Effector memory CD4-positive, alpha-beta T cell (primary cell): Measurements from ENCODE around the gene FUT6.
A peak's percentile ranks its signal among the peaks of the same experiment; 100 is the strongest.

Experiments used
- DNase-seq, 3 donors: peaks; one replicate each; pipeline ENCODE4 v3.0.0-alpha.2; 2020
- H3K27ac ChIP-seq: 2 replicates; pipeline ENCODE4 v1.7.0; 2013; ENCODE audit warnings: mild to moderate bottlenecking, low read length, moderate library complexity; ENCODE audit not compliant: insufficient read depth, poor library complexity, severe bottlenecking
- H3K27me3 ChIP-seq: replicated peaks from 2 replicates; pipeline ENCODE4 v1.7.0; 2013; ENCODE audit warnings: mild to moderate bottlenecking, low read length; ENCODE audit not compliant: insufficient read depth, control insufficient read depth, poor library complexity, severe bottlenecking
- H3K36me3 ChIP-seq: 2 replicates; pipeline ENCODE4 v1.7.0; 2013; ENCODE audit warnings: mild to moderate bottlenecking, low read length, moderate library complexity; ENCODE audit not compliant: control insufficient read depth, insufficient read depth
- H3K4me1 ChIP-seq: 2 replicates; pipeline ENCODE4 v1.7.0; 2013; ENCODE audit warnings: low read length, mild to moderate bottlenecking; ENCODE audit not compliant: control insufficient read depth, insufficient read depth, poor library complexity, severe bottlenecking
- H3K4me3 ChIP-seq: 2 replicates; pipeline ENCODE4 v1.7.0; 2013; ENCODE audit warnings: low read length, low read depth, mild to moderate bottlenecking; ENCODE audit not compliant: insufficient read depth, poor library complexity, severe bottlenecking
- H3K9me3 ChIP-seq: 2 replicates; pipeline ENCODE4 v1.7.0; 2013; ENCODE audit warnings: mild to moderate bottlenecking, low read length, moderate library complexity; ENCODE audit not compliant: control insufficient read depth

FUT6 gene

DNA sequence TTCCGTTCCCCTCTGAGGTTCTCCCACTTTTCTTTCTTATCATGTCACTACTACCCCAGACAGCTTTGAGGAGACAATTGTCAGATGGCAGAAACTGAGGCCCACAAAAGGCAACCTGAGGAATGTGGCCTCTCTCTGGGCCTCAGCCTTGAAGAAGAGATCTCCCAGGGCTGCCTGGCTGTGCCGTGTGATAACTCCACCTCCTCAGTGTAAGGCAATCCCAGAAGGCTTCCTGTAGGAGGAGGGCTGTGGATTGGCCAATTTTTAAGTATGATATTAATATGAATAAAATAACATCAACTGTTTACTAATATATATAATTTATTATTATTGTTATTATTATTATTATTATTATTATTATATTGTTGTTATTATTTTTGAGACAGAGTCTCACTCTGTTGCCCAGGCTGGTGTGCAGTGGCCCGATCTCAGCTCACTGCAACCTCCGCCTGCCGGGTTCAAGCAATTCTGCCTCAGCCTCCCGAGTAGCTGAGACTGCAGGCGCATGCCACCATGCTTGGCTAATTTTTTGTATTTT is 44.1 kb downstream of the FUT6 start:
- H3K4me3 ChIP-seq, result no peak overlapping the region
- no peaks in the 10 kb centered on the region for H3K4me1 ChIP-seq
- no peak for DNase-seq
- no peaks in the 10 kb centered on the region for H3K36me3 ChIP-seq
- no peaks in the 10 kb centered on the region for H3K9me3 ChIP-seq
- H3K27me3 ChIP-seq, result peaks cover 7% of the 10 kb centered on the region
- no peak overlapping the region for H3K27ac ChIP-seq

GRCh38 chr19:5793188-5793587 is 46.3 kb downstream of the FUT6 start:
- peaks cover 4% of the 10 kb centered on the region for H3K4me1 ChIP-seq
- no peaks in the 10 kb centered on the region for H3K27me3 ChIP-seq
- no peak for DNase-seq
- no peaks in the 10 kb centered on the region for H3K9me3 ChIP-seq
- H3K4me3 ChIP-seq, result no peak overlapping the region
- H3K27ac ChIP-seq, result no peak overlapping the region
- H3K36me3 ChIP-seq, result peaks cover 16% of the 10 kb centered on the region

DNA sequence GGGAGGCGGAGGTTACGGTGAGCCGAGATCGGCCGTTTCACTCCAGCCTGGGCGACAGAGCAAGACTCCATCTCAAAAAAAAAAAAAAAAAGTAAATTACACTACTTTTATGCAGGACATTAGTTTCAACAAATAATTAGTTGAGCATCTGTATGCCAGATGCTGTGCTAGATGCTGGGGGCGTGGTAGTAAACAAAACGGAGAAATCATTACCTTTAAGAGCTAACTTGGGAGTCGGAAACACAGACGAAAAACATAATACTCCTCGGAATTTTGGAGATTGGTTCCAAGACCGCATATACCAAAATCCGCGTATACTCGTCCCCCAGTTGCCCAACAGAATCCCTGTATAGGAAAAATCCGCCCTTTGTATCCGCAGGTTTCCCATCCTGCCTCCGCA is 47.3 kb downstream of the FUT6 start:
- H3K4me3 ChIP-seq, result no peak overlapping the region
- H3K27me3 ChIP-seq, result no peaks in the 10 kb centered on the region
- DNase-seq, result no peak
- peaks cover 4% of the 10 kb centered on the region for H3K4me1 ChIP-seq
- peaks cover 25% of the 10 kb centered on the region for H3K36me3 ChIP-seq
- H3K27ac ChIP-seq, result no peak overlapping the region
- H3K9me3 ChIP-seq, result no peaks in the 10 kb centered on the region

DNA sequence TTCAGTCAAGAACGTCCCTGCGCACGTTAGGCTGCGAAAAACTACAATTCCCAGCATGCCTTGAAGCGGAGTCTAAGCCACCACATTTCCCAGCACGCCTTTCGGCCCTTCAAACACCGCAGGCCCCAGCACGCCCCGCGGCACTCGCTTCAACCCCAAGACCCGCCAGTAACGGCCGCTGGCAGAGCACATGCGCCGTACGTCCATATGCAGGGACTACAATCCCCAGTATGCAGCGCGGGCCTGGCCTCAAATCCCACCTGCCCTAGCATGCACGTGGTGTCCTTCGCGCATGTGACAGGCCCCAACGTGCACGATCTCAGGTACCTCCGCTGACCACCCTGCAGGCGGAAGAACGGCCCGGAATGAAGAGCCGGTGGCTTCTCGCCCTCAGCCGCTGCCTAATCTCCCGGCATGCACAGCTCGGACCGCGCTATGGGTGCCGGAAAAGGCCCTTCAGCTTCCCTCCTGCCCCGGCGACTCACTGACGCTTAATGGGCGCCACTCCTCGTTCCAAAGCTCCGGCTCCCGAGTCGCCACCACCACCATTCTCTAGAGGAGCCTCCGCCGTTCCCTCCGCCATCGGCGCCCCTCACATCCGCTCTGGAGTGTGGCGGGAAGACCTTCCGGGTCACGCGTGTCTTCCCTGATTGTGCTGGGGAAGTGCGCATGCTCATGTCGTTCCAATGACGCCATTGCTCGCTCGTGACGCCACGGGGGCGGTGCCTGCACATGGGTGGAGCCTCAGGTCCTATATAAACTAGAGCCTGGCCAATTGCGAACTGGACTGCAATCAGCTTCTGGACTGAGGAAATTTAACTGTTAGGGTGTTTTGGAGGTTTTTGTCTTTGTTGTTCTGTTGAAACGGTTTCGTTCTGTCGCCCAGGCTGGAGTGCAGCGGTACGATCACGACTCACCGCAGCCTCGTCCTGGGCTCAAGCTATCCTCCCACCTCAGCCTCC is 48.7 kb downstream of the FUT6 start, which contains the start of gene DUS3L:
Gene DUS3L, minus strand, starts transcription at position 605 of the 962 bp plus-strand sequence. Its CDS starts 22 bp downstream, at position 583.
- Histone ChIP-seq H3K36me3 (peaks cover 39% of the 10 kb centered on the region), H3K9me3 (no peaks in the 10 kb centered on the region), H3K4me1 (peaks cover 4% of the 10 kb centered on the region), H3K27ac (peak within 1 kb of the TSS; percentile 95), H3K27me3 (no peaks in the 10 kb centered on the region), H3K4me3 (peak within 1 kb of the TSS; percentile 70)
- DNase-seq, result peak; percentile 91 to 94 (median 92)

GRCh38 chr19:5789886-5790558 is 49.5 kb downstream of the FUT6 start:
- Histone ChIP-seq H3K4me1 (peaks cover 4% of the 10 kb centered on the region), H3K9me3 (no peaks in the 10 kb centered on the region), H3K36me3 (peaks cover 47% of the 10 kb centered on the region), H3K27ac (no peak overlapping the region), H3K27me3 (no peaks in the 10 kb centered on the region), H3K4me3 (peak overlapping the region; percentile 70)
- no peak for DNase-seq

DNA sequence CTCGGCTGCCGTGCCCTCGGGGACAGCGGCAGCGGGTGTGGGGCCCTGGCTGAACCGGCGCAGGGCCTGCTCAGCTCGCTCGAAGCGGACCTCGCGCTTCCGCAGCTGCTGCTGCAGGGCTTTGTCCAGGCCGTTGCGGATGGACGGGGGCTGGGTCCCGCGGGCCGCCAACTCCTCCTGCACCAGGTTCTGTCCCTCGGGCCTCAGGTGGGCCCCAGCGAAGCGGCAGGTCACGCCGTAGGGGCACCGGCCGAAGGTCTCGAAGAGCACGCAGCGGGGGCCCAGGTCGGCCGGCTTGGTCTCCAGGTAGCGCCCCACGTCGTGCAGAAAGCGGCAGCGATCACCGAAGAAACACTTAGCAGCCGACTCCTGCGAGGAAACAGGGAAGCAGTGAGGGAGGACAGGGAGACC is 50.1 kb downstream of the FUT6 start:
- Histone ChIP-seq H3K4me3 (no peak overlapping the region), H3K27ac (no peak overlapping the region), H3K9me3 (no peaks in the 10 kb centered on the region), H3K27me3 (no peaks in the 10 kb centered on the region), H3K4me1 (peaks cover 4% of the 10 kb centered on the region), H3K36me3 (peaks cover 54% of the 10 kb centered on the region)
- no peak for DNase-seq

GRCh38 chr19:5788422-5788821 is 51.1 kb downstream of the FUT6 start:
- Histone ChIP-seq H3K27me3 (no peaks in the 10 kb centered on the region), H3K27ac (no peak overlapping the region), H3K36me3 (peaks cover 59% of the 10 kb centered on the region), H3K4me1 (peaks cover 4% of the 10 kb centered on the region), H3K9me3 (no peaks in the 10 kb centered on the region), H3K4me3 (no peak overlapping the region)
- no peak for DNase-seq

- H3K27me3 ChIP-seq, result no peaks in the 10 kb centered on the region
- H3K4me1 ChIP-seq, result peaks cover 4% of the 10 kb centered on the region
- H3K27ac ChIP-seq, result no peak overlapping the region
- no peak for DNase-seq
- peaks cover 59% of the 10 kb centered on the region for H3K36me3 ChIP-seq
- H3K4me3 ChIP-seq, result no peak overlapping the region
- H3K9me3 ChIP-seq, result no peaks in the 10 kb centered on the region
Measured at GRCh38 chr19:5787409-5788182, 51.9 kb downstream of the FUT6 start.

GRCh38 chr19:5786593-5787408 is 52.7 kb downstream of the FUT6 start:
- DNase-seq, result no peak
- Histone ChIP-seq H3K27me3 (no peaks in the 10 kb centered on the region), H3K9me3 (no peaks in the 10 kb centered on the region), H3K4me3 (no peak overlapping the region), H3K4me1 (peaks cover 4% of the 10 kb centered on the region), H3K27ac (no peak overlapping the region), H3K36me3 (peaks cover 59% of the 10 kb centered on the region)
